Epithelial cell of esophagus (primary cell): Measurements from ENCODE around the gene SUPT6H.
"Not testable (repeated sequence)": the region's sequence is repeated elsewhere in the genome, so short reads cannot be mapped to it uniquely, and the experiment has no call there.

ENCODE experiments used
- DNase-seq: peaks from one replicate; pipeline ENCODE4 v3.0.0; 2010; ENCODE audit warnings: low read depth
- H3K4me3 ChIP-seq: 2 replicates; pipeline ENCODE4 v1.5.1; 2011; ENCODE audit warnings: mild to moderate bottlenecking, low read length, control low read depth
- CTCF ChIP-seq: IDR thresholded peaks from 2 replicates; pipeline ENCODE4 v1.5.1; 2011; ENCODE audit warnings: low read depth, mild to moderate bottlenecking, low read length, control low read depth, inconsistent platforms; ENCODE audit not compliant: insufficient read depth; ENCODE audit errors: missing control alignments

Gene SUPT6H

DNA sequence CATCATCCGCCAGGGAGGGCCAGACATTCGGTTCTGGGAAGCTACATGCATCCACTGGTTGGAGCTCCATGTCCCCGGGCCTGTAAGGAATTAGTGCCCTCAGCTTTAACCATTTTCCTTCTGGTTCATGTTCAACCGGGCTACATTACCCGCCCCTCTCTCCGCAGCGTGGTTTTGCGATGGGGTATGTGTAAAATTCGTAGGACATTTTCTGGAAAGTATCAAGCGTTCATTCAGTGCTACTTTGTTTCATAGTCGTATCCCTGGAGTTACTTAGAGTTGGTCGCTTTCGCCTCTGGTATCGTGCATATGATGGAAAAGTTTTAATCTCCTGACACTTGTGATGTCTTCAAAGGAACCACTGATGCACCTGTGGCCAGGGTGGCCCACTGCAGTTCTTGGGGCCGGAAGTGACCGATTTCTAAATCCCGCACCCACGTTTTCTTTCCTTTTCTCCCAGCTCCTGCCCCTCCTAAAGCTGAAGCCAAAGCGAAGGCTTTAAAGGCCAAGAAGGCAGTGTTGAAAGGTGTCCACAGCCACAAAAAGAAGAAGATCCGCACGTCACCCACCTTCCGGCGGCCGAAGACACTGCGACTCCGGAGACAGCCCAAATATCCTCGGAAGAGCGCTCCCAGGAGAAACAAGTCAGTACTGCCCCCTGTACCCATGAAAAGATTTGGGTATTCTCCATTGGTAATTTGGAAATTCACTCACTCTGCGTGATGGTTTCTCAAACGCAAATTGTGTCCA lies 58.4 kb downstream of the SUPT6H start:
- no peak for TF ChIP-seq CTCF
- H3K4me3 ChIP-seq = peak overlapping the region; percentile 99
- DNase-seq = no peak

- not testable (repeated sequence) for DNase-seq
Measured at GRCh38 chr17:28720997-28721329, 59.0 kb downstream of the SUPT6H start.

DNA sequence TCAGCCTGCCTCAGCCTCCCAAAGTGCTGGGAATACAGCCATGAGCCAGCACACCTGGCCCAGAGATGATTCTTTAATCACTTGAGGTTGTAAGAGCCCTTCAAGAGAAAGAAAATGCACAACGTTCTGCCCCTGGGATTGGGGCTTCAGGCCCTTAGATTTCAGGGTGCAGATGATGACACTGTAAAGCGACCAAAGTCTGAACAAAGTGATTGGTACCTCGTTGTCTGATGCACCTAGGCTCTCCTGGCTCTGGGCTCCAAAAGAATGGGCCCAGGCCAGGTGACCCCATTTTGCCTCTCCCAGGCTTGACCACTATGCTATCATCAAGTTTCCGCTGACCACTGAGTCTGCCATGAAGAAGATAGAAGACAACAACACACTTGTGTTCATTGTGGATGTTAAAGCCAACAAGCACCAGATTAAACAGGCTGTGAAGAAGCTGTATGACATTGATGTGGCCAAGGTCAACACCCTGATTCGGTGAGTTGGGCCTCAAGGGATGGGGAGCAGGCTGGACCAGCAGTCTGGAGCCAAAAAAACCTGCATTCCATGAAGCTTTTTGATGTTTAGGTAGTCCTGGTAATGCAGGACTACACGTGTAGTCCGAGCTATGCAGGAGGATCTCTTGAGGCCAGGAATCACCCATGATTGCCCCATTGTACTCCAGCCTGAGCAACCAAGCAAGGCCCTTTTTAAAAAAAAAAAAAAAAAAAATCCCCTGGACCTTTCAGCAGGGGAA lies 60.6 kb downstream of the SUPT6H start:
- H3K4me3 ChIP-seq = peak overlapping the region; percentile 25
- no peak for DNase-seq
- no peak for TF ChIP-seq CTCF

More at GRCh38 chr17:28720997-28721329, 59.0 kb downstream of the SUPT6H start:
- H3K4me3 ChIP-seq = peak overlapping the region; percentile 99

DNA sequence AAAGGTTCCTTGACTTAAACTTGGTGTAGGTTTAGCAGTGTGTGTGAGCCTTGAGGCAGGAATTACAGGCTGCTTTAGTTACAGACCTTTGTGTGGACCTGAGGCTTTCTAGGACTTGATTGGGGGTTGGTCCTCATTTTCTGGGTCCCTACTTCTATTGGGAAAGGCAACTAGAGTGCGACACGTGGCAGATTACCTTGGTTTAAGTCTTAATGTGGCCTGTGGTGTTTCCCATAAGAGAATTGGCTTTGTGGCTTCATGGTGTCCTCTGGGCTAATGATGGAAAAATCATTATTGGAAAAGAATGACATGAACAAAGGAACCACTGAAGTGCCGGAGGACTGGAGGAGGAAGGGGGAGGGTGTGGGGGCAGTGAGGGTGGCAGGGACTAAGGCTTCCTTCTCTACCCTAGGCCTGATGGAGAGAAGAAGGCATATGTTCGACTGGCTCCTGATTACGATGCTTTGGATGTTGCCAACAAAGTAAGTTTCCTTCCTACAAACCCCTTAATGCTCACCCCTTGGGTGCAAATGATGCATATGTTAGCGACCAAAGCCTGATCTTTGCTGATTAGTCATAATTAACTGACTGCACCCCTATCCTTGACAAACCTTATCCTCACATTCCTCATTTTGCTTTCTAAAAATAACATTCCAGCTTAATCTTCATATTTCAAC lies 61.3 kb downstream of the SUPT6H start:
- no peak for TF ChIP-seq CTCF
- H3K4me3 ChIP-seq = no peak overlapping the region
- DNase-seq = no peak

- not testable (repeated sequence) for H3K4me3 ChIP-seq
- DNase-seq = peak; percentile 51
Measured at GRCh38 chr17:28723836-28724499, 62.0 kb downstream of the SUPT6H start.

DNA sequence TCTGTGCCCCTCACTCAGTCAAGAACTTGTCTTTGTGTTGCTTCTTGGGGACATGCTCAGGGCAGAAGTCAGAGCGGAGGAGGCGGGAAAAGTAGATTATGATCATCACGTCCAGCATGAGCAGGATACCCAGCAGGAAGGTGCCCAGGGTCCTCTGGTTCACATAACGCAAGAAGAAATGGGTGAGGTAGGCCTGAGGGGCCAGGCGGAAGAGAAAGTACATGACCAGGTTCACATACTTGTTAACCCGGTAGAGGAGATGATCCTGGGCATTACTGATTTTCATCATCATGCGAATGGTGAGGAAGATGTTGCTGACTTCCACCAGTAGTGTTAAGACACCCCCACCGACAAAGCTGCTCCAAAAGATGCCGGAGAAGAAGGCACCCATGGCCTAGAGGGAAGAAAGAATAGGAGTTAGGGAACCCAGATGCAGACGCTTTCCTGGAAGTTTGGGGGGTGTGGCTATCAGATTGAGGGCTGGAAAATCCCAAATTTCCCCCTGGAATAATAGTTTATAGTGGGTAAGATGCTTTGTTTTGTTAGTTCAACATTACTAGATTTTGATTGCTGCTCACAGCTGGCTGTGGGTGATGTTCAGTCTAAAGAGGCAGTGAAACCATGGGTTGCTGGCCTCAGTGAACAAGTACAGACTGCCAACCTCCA lies 62.6 kb downstream of the SUPT6H start:
- H3K4me3 ChIP-seq = peak overlapping the region; percentile 70
- peak; percentile 22 for DNase-seq
- TF ChIP-seq CTCF = no peak

DNA sequence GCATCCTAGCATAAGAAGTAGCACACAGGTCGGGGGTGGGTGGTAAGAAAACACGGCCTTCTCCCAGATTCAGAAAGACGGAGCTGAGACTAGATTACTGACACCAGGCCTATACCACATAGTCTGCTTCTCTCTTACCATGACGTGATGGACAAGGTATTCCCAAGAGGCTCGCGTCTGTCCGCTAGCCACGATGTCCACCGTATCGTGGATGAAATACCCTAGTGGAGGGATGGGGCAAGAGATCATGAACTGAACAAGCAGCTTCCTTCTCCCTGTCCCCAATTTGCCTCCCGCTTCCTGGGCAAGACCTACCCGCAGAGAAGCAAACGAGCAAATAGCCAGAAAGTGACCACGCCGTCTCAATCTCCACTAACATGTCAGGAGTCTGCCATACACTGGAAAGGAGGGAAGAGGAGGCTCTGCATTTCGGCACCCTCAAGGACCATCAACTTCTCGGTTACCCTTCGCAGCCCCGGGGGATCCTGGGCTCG lies 63.2 kb downstream of the SUPT6H start:
- peak; percentile 61 for DNase-seq

More for the DNA sequence above, 63.2 kb downstream of the SUPT6H start:
- H3K4me3 ChIP-seq = peak overlapping the region; percentile 70
- peak; percentile 17 for TF ChIP-seq CTCF
